ENCODE data around the gene GOSR1. TPM values are rescaled to one million over a fixed set of nuclear protein-coding genes. Genes with fewer than 3 reads are reported as not detected.
"Not testable (repeated sequence)": the region's sequence is repeated elsewhere in the genome, so short reads cannot be mapped to it uniquely, and the experiment has no call there.

Gene GOSR1
- total RNA-seq, 1 donor from 2014 or later, result 59.9 TPM

DNA sequence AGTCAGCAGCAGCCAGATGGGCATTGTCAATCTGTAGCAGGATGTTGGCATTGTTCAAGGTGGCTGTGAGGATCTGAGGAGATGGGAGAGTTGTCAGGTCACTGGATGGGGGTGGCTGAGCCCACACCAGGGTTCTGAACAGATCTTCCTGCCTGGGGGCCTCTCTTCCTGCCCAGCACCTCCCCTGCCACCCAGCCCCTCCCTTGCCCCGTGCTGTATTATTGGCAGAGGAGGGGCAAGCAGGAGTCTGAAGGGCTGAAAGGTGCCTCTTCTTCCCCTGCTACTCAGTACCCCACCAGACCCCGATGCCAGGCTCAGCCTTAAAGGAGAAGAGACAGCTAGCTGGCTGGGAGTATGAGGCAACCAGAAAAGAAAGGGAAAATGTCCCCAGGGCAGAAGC, 93.0 kb downstream of the GOSR1 start:
- H3K9me3 Mint-ChIP-seq, result no peaks in the 10 kb centered on the region
- no peak overlapping the region for H3K4me3 Mint-ChIP-seq
- intact Hi-C loops (cut with micrococcal nuclease), result no loop called here
- peaks cover 5% of the 10 kb centered on the region for H3K27me3 Mint-ChIP-seq
- ChIA-PET POLR2A (no interaction called here), CTCF (no interaction called here)
- no peaks in the 10 kb centered on the region for H3K4me1 Mint-ChIP-seq
- H3K27ac Mint-ChIP-seq, result no peak overlapping the region
- ATAC-seq (ENCODE audit: low read depth) (no peak), DNase-seq (no peak)
- TF ChIP-seq CTCF (IDR thresholded peaks at IDR 0.05), result no peak
- H3K36me3 Mint-ChIP-seq (ENCODE audit: low read depth), result no peaks in the 10 kb centered on the region

DNA sequence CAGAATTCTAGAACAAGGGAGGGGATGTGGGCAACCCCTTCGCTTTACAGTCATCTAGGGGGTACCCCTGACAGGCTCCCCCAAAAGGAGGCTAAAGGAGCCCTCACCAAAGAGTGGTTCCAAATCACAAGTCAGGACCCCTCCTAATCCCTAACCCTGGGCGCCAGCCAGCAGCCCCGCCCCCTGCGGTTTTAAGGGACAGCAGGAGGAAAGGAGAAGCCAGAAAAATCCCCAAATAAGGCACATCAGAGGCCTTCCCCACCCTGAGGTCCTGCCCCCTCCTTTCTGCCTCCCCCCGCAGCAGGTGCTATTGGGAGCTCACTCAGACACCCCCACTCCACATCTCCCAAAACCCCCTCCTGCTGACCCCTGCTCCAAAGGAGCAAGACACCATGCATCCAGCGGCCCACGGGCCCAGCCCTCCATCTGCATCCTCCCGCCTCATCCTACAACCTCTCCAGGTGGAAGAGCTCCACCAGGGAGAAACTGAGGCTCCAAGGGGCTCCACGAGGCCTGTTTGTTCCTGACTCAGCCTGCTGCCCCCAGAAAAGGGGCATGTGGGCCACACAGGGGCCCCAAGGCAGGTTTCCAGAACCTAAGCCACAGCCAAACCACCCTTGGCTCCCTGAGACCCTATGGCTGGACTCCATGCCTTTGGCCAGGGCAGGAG, 93.5 kb downstream of the GOSR1 start:
- DNase-seq, result no peak
- Mint-ChIP-seq H3K36me3 (ENCODE audit: low read depth) (no peaks in the 10 kb centered on the region), H3K4me1 (no peaks in the 10 kb centered on the region), H3K27me3 (peaks cover 5% of the 10 kb centered on the region), H3K27ac (no peak overlapping the region), H3K9me3 (no peaks in the 10 kb centered on the region), H3K4me3 (no peak overlapping the region)
- TF ChIP-seq CTCF (IDR thresholded peaks at IDR 0.05), result no peak
- intact Hi-C loops (cut with micrococcal nuclease), result no loop called here
- ATAC-seq (ENCODE audit: low read depth), result no peak
- CTCF ChIA-PET, result no interaction called here
- POLR2A ChIA-PET, result interaction anchor here (0.6 kb wide), 1 partner anchor 21 kb away, joined by 5 read pairs; no protein-coding TSS in a partner anchor

GRCh38 chr17:30571404-30571803, 94.2 kb downstream of the GOSR1 start:
- not testable (repeated sequence) for H3K27ac Mint-ChIP-seq, H3K9me3 Mint-ChIP-seq

DNA sequence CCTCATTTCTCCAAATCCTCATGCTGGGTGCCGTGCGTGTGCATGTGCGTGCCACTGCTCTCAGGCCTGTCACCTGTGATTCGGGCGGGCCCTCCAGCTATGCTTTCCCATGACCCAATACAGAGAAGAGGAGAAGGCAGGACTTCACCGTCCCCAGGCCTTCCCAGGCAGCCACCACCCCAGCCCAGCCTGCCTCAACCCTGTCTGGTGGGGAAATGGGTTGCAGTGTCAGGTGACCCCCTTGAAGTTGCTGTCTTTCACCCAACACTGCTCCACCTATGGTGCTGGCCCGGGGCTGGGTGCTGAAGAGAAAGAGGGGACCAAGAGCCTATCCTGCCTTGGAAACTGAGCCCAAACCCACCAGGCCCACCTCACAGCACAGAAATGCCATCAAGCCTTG, 94.7 kb downstream of the GOSR1 start:
- Mint-ChIP-seq H3K4me3 (no peak overlapping the region), H3K4me1 (no peaks in the 10 kb centered on the region), H3K27me3 (peaks cover 5% of the 10 kb centered on the region), H3K36me3 (ENCODE audit: low read depth) (no peaks in the 10 kb centered on the region), H3K9me3 (no peaks in the 10 kb centered on the region), H3K27ac (no peak overlapping the region)
- DNase-seq (no peak), ATAC-seq (ENCODE audit: low read depth) (no peak)
- no peak for TF ChIP-seq CTCF (IDR thresholded peaks at IDR 0.05)
- intact Hi-C loops (cut with micrococcal nuclease), result no loop called here
- CTCF ChIA-PET, result no interaction called here
- POLR2A ChIA-PET, result no interaction called here

More at GRCh38 chr17:30571404-30571803, 94.2 kb downstream of the GOSR1 start:
- DNase-seq; H3K36me3 Mint-ChIP-seq (ENCODE audit: low read depth); ATAC-seq (ENCODE audit: low read depth); intact Hi-C loops (cut with micrococcal nuclease); H3K27me3 Mint-ChIP-seq; H3K4me3 Mint-ChIP-seq; H3K4me1 Mint-ChIP-seq; CTCF ChIA-PET: not testable (repeated sequence)
- POLR2A ChIA-PET, result interaction anchor here (0.6 kb wide), 1 partner anchor 20 kb away, joined by 5 read pairs; no protein-coding TSS in a partner anchor

DNA sequence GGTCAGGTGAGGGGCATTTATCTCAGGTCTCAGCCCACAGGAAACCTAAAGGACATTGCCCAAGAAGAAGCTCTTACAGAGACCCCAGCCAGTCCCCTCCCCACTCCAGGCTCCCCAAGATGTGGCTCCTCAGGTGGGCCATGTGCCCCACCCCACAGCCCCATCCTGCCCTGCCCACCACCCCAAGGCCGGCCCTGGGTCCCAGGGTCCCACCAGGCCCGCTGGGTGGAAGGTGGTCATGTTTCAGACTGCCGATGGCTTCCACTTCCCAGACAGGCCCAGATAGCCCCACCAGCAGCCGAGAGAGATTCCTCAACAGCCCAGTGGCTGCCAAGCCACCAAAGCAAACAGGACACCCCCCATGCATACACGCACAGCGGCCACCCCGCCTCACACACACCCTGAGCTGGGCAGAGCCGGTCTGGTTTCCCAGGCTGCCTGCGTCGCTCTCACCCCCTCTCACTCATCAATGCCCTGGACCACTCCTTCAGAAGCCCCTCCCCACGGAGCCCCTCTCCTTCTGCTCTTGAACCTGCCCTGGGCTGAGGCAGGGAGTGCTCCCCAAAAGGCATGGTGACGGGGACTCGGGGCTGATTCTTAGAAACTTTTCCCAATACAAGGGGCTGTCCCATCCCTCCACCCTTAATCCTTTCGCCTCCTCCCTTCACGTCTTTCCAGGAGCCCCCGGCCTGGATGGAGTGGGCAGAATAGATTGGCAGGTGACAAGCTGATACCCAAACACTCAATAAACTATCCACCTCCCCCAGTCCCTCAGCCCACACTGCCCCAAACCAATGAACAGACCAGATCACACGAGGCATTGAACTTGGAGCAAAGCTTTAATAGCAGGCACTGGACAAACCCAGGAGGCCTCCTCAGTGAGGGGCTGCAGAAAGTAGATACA, 95.7 kb downstream of the GOSR1 start:
- H3K9me3 Mint-ChIP-seq; H3K36me3 Mint-ChIP-seq (ENCODE audit: low read depth); H3K27me3 Mint-ChIP-seq; ATAC-seq (ENCODE audit: low read depth); CTCF ChIA-PET; POLR2A ChIA-PET; intact Hi-C loops (cut with micrococcal nuclease); DNase-seq; H3K4me1 Mint-ChIP-seq; H3K27ac Mint-ChIP-seq; H3K4me3 Mint-ChIP-seq: not testable (repeated sequence)

DNA sequence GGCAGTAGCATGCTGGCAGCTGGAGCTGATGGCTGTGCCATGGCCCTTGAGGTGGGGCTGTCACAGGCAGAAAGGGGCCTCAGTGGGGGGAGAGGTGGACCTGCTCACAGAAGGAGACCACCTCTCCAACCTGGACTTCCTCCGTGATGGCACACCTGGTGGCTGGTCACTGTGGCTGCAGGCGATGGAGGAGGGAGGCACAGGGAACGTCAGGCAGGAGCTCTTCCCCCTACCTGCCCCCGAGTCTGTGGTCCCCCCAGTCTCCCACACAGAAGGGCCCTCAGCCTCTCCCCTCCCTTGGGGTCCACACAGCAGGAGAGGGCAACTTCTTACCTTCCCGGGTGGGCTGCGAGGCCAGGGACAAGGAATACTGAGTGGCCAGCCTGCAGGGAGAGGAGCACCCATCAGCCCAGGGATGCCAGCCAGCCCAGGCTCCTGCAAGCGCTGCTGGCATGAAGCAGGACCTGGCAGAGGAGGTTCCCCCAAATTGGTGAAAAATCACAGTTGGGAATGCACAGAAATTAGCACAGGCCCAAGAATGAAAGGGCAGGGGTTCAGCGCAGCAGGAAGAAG, 96.5 kb downstream of the GOSR1 start:
- intact Hi-C loops (cut with micrococcal nuclease), result no loop called here
- no peaks in the 10 kb centered on the region for H3K36me3 Mint-ChIP-seq (ENCODE audit: low read depth)
- POLR2A ChIA-PET, result no interaction called here
- no peaks in the 10 kb centered on the region for H3K4me1 Mint-ChIP-seq
- CTCF ChIA-PET, result no interaction called here
- ATAC-seq (ENCODE audit: low read depth) (no peak), DNase-seq (no peak)
- H3K27ac Mint-ChIP-seq, result no peak overlapping the region
- no peaks in the 10 kb centered on the region for H3K9me3 Mint-ChIP-seq
- H3K4me3 Mint-ChIP-seq, result no peak overlapping the region
- peaks cover 3% of the 10 kb centered on the region for H3K27me3 Mint-ChIP-seq
- no peak for TF ChIP-seq CTCF (IDR thresholded peaks at IDR 0.05)

DNA sequence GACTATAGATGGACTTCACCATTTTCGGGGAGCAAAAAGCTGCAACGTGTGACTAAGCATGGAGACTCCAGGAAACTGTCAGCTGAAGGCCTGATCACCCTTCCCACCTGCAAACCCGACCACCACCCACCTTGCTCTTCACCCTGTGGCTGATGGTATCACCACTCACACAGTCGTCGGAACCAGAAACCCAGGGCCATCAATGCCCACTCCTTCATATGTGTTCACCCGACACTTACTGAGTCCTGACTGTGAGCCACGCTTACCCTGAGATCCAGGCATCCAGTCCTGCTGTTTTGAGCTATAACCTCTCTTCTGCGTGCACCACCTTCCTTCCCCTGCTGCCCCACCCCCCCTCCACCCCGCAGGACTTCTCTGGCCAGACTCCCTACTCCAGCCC, 97.1 kb downstream of the GOSR1 start:
- CTCF ChIA-PET; H3K9me3 Mint-ChIP-seq; intact Hi-C loops (cut with micrococcal nuclease); H3K27ac Mint-ChIP-seq; H3K4me1 Mint-ChIP-seq; POLR2A ChIA-PET; ATAC-seq (ENCODE audit: low read depth); H3K36me3 Mint-ChIP-seq (ENCODE audit: low read depth); H3K27me3 Mint-ChIP-seq; DNase-seq; H3K4me3 Mint-ChIP-seq: not testable (repeated sequence)

DNA sequence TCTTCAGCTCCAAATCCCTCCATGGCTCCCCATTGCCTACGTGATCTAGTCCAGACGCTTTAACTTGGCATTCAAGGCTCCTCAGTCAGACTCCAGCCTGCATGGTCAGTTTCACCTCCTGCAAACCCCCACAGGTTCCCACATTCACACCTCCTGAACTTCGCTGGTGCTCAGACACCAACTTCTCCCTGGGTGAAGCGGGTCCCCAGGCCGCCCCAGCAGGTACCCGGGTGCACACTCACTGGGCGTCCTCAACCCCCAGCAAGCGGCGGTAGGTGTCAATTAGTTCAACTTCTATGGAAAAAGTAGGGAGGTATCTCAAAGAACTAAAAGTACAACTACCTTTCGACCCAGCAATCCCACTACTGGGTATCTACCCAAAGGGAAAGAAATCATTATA, 97.6 kb downstream of the GOSR1 start:
- H3K9me3 Mint-ChIP-seq; H3K36me3 Mint-ChIP-seq (ENCODE audit: low read depth); ATAC-seq (ENCODE audit: low read depth); H3K27me3 Mint-ChIP-seq; H3K4me1 Mint-ChIP-seq; intact Hi-C loops (cut with micrococcal nuclease); DNase-seq; H3K4me3 Mint-ChIP-seq; H3K27ac Mint-ChIP-seq; CTCF ChIA-PET; POLR2A ChIA-PET: not testable (repeated sequence)
